HEK293 (cell line): ENCODE data around the gene ABCB4.
A peak's percentile ranks its signal among the peaks of the same experiment; 100 is the strongest.

Experiments used
- BCL11A ChIP-seq: fragments of 450-650 bp; formaldehyde crosslinking; IDR thresholded peaks from 2 replicates; pipeline ENCODE4 v1.5.1; 2016; ENCODE audit warnings: low read depth, missing biosample characterization, missing genetic modification characterization
- HOXD13 ChIP-seq: sonication (generic); formaldehyde crosslinking; IDR thresholded peaks from 2 replicates; pipeline ENCODE4 v1.8.0; 2022; ENCODE audit warnings: missing genetic modification reagents, borderline replicate concordance
- MYNN ChIP-seq: fragments of 450-650 bp; formaldehyde crosslinking; IDR thresholded peaks from 2 replicates; pipeline ENCODE4 v1.5.1; 2016; ENCODE audit warnings: missing biosample characterization, missing genetic modification characterization, borderline replicate concordance
- PRDM4 ChIP-seq: fragments of 450-650 bp; formaldehyde crosslinking; IDR thresholded peaks from 2 replicates; pipeline ENCODE4 v1.5.1; 2017; ENCODE audit warnings: missing biosample characterization, missing genetic modification characterization
- YY2 ChIP-seq: fragments of 450-650 bp; formaldehyde crosslinking; IDR thresholded peaks from 2 replicates; pipeline ENCODE4 v1.5.1; 2016; ENCODE audit warnings: missing biosample characterization, missing genetic modification characterization
- ZNF239 ChIP-seq: fragments of 450-650 bp; formaldehyde crosslinking; IDR thresholded peaks from 2 replicates; pipeline ENCODE4 v1.5.1; 2016; ENCODE audit warnings: missing biosample characterization, missing genetic modification characterization
- ZNF362 ChIP-seq: fragments of 450-650 bp; formaldehyde crosslinking; IDR thresholded peaks from 2 replicates; pipeline ENCODE4 v1.5.1; 2016; ENCODE audit warnings: missing biosample characterization, missing genetic modification characterization
- ZNF548 ChIP-seq: fragments of 450-650 bp; formaldehyde crosslinking; IDR thresholded peaks from 2 replicates; pipeline ENCODE4 v1.5.1; 2016; ENCODE audit warnings: missing biosample characterization, missing genetic modification characterization
- ZNF558 ChIP-seq: fragments of 450-650 bp; formaldehyde crosslinking; IDR thresholded peaks from 2 replicates; pipeline ENCODE4 v1.5.1; 2016; ENCODE audit warnings: missing biosample characterization, missing genetic modification characterization
- ZNF629 ChIP-seq: fragments of 450-650 bp; formaldehyde crosslinking; IDR thresholded peaks from 2 replicates; pipeline ENCODE4 v1.5.1; 2017; ENCODE audit warnings: missing biosample characterization, missing genetic modification characterization
- TF ChIP-seq, protein P1 (sequence below): fragments of 450-650 bp; formaldehyde crosslinking; IDR thresholded peaks from 2 replicates; pipeline ENCODE4 v1.5.1; 2016; ENCODE audit warnings: missing biosample characterization, missing genetic modification characterization
- TF ChIP-seq, protein P2 (sequence below): sonication (generic); formaldehyde crosslinking; IDR thresholded peaks from 2 replicates; pipeline ENCODE4 v1.8.1; 2022; ENCODE audit warnings: mild to moderate bottlenecking, moderate library complexity, missing genetic modification reagents

DNA sequence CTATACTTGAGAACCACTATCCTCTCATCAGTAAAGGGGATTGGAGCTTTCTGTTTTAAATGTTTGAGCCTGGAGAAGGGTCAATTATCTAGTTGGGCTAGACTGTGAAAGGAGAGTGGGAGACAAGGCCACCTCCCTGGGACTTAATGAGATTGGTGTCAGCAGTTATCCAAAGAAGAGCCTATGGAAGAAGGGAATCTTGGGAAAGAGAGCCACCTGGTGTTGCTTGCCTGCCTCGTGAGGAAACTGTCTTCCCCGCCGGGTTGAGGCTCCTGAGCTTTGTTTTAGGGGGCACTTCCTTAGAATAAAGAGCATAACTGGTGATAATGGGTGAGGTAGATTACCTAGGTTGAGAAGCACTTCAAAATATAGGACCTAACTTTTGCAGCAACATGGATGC lies 32.0 kb upstream of the ABCB4 start:
- no peak for TF ChIP-seq MYNN (tag by site-specific recombination)
- TF ChIP-seq BCL11A = no peak
- TF ChIP-seq, protein P1, sequence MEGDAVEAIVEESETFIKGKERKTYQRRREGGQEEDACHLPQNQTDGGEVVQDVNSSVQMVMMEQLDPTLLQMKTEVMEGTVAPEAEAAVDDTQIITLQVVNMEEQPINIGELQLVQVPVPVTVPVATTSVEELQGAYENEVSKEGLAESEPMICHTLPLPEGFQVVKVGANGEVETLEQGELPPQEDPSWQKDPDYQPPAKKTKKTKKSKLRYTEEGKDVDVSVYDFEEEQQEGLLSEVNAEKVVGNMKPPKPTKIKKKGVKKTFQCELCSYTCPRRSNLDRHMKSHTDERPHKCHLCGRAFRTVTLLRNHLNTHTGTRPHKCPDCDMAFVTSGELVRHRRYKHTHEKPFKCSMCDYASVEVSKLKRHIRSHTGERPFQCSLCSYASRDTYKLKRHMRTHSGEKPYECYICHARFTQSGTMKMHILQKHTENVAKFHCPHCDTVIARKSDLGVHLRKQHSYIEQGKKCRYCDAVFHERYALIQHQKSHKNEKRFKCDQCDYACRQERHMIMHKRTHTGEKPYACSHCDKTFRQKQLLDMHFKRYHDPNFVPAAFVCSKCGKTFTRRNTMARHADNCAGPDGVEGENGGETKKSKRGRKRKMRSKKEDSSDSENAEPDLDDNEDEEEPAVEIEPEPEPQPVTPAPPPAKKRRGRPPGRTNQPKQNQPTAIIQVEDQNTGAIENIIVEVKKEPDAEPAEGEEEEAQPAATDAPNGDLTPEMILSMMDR (tag by site-specific recombination) = 0 out of 2 replicates have a peak, but pooled peaks have one; percentile 10
- no peak for TF ChIP-seq ZNF362
- TF ChIP-seq, protein P2, sequence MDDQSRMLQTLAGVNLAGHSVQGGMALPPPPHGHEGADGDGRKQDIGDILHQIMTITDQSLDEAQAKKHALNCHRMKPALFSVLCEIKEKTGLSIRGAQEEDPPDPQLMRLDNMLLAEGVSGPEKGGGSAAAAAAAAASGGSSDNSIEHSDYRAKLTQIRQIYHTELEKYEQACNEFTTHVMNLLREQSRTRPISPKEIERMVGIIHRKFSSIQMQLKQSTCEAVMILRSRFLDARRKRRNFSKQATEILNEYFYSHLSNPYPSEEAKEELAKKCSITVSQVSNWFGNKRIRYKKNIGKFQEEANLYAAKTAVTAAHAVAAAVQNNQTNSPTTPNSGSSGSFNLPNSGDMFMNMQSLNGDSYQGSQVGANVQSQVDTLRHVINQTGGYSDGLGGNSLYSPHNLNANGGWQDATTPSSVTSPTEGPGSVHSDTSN = no peak
- no peak for TF ChIP-seq PRDM4 (tag by site-specific recombination)
- no peak for TF ChIP-seq YY2
- TF ChIP-seq ZNF239 (tag by site-specific recombination) = no peak
- TF ChIP-seq ZNF629 = no peak
- no peak for TF ChIP-seq ZNF548 (tag by site-specific recombination)
- TF ChIP-seq ZNF558 = no peak
- no peak for TF ChIP-seq HOXD13
